GM19043 (cell line): ENCODE measurements around the gene NR2F2.
A peak's percentile ranks its signal among the peaks of the same experiment; 100 is the strongest.

ENCODE experiments used
- ATAC-seq: cut with Tn5 transposase; IDR thresholded peaks from one replicate; pipeline ENCODE4 v1.9.1; 2021; ENCODE audit warnings: low read depth; ENCODE audit not compliant: unreplicated experiment

The NR2F2 gene

GRCh38 chr15:96330450-96331143 is at the start of gene NR2F2:
Gene NR2F2 (plus strand): TSS chr15:96330700. CDS start chr15:96332106, 1,406 bp downstream.
- ATAC-seq = peak; percentile 69

DNA sequence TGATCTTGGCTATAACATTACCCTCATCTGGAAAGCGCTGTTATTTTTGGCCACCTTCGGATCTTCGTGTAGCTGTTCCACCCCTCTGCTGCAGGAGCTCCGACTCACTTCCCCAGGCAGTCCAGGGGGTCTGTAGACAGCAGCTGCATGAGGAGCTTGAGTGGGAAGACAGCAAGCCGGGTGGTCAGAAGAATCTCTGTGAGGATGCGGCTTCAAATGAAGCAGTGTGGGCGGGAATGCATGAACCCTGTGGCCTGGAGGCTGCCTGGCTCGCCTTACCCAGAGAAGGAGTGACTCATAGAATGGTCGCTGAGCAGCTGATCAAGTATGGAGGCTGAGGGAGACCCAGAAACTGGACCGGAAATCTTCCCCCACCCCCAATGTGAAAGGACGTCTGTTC is 45.2 kb upstream of the NR2F2 start:
- no peak for ATAC-seq

GRCh38 chr15:96285729-96286254 is 44.7 kb upstream of the NR2F2 start:
- ATAC-seq = no peak

DNA sequence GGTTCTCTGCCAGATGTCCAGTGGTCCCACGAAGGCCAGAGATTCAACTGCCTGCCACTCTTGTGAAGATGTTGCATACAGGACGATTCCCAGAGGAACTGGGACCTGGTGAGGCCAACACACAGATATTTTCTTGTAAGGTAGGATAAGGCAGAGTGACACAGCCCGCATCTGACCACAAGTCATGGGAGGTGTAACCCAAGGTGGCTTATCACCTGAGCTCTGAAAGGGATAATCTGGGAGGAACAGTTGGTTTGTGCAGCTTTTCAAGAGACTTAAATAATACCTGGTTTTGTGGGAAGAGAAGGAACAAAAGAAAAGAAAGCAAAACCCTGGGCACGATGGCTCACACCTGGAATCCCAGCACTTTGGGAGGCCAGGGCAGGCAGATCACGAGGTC is 39.8 kb upstream of the NR2F2 start:
- no peak for ATAC-seq

- no peak for ATAC-seq
These were observed 37.9 kb upstream of the NR2F2 start for GRCh38 chr15:96292635-96293034.

DNA sequence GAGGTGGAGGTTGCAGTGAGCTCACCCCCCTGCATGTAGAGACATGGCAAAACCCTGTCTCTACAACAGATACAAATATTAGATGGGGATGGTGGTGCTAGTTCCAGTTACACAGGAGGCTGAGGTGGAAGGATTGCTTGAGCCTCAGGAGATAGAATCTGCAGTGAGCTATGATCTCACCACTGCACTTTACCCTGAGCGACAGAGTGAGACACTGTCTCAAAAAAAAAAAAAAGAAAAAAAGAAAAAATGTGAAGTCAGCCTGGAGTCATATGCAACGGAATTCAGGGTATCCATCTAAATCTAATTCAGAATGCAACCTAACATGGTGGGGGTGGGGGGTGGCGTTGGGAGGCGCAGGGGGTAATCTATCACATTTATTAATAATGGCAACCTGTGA is 37.1 kb upstream of the NR2F2 start:
- no peak for ATAC-seq

DNA sequence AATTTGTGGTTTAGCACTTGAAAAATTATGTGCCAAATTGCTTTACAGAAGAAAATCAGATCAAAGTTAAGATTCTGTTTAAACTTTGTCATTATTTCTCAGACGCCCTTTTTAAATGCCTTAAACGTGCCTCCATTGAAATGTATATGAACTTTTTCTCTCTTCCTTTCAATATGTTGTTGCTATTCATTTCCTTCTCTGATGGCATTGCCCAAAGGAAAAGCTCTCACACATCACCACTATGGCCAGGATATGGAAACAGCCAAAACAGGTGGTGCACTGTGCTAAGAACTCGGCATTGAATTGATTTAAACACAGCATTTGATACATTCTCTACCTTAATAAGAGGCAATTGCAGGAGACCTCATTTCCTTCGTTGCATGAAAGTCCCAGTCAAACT is 35.7 kb upstream of the NR2F2 start:
- no peak for ATAC-seq

- no peak for ATAC-seq
These were observed 34.2 kb upstream of the NR2F2 start for GRCh38 chr15:96296264-96296663.

- ATAC-seq = no peak
These were observed 32.7 kb upstream of the NR2F2 start for GRCh38 chr15:96297783-96298182.

DNA sequence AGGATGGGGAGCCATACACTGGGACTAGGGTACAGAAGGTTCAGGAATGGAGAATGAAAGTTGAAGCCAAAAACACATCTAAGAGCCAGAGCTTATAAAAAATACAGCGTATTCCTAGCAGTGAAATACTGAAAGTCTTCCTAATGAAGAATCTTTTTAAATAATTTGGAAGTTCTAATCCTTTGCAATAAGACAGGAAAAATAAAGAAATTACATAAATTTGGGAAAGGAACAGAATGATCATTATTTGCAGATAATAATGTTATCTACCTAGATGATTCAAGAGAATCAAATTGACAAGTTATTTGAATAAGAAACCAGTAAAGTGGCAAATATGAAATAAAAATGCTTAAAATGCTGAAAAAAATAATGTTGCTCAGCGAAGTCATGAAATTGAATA is 32.3 kb upstream of the NR2F2 start:
- no peak for ATAC-seq

GRCh38 chr15:96300836-96301235 is 29.7 kb upstream of the NR2F2 start:
- no peak for ATAC-seq

DNA sequence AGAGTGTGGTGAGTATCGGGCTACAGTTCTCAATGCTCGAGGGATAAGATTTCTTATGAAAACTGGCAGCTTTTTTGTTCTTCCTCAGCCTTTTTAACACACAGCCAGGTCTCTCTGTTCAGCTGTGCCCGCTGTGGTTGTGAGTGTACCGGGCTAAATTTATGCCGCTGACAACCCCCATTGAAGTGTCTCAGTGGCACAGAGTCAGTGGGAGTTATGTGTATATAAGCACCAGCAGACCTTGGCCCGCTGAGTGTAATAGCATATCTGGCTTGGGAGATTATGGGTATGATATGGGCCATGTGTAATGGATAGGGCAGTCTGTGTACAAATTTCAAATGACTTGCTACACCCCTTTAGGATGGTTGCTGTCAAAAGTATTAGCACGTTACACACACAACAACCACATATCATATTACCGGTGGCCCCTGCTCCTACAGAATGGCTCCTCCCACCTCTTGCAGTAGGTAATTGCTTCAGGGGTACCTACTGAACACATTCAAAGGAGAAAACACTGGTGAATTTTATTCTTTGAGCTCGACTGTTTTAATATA is 26.9 kb upstream of the NR2F2 start:
- ATAC-seq = no peak

GRCh38 chr15:96304839-96305238 is 25.7 kb upstream of the NR2F2 start:
- no peak for ATAC-seq

DNA sequence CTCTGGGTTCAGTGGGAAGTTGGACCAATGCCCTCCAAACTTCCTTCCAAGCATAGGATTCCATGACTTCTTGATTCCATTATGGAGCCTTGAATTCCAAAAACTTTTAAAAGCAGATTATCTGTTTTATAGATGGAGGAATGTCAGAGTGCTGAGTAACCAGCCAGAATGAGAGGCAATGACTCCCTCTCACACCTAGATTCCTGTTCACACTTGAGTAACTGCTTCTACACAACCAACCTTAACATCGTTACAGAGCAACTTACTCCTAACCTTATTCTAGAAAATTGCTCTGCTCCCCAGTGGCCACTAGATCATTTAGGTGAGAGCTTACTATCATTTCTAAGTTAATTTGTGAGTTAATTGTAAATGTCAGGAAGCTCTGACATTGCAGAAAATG is 24.2 kb upstream of the NR2F2 start:
- no peak for ATAC-seq

DNA sequence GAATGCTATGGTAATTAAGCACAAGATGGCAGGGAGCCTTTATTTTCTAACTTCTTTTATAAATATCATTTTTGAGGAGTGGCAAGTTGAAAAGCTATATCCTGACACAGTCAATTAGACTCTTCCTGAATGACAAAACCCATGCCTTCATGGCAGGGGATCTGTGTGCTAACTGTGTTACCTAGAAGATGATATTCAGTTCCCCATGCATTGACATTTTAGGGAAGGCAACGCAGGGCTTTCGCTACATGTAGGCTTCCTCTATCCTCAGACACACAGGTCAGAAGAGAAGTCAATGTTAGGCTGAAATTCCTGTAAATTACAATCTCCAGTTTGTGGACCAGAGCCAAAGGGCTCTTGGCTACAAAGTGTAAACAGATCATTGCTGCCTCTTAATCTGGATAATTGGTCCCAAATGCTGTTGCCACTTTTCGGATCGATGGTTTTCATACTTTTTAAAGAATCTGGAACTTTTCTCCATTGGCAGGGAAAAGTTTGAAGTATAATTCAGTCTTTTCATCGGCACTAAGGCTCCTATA is 22.6 kb upstream of the NR2F2 start:
- no peak for ATAC-seq

DNA sequence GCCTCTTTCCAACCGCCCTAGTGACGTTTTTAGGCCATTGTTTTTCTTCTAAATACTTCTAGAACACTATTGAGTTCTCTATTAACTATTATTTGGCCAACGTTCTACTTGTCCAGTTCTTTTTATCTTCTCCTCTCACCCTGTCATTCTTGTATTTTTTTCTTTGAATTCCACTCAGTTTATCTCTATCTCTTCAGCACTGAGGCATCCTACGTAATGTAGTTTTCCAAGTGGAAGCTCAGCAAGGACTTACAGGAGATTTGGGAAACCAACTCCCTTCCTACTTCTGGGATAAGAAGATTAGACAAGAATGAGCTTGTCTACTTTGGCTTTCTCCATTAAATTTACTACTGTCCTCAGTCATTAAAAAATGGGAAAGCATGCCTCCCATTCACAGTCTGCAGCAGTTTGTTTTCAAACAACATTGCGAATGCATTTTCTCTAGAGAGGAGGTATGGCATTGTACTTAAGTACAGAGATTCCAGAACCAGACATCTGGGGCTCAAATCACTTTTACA is 21.3 kb upstream of the NR2F2 start:
- no peak for ATAC-seq

GRCh38 chr15:96311256-96311955 is 19.1 kb upstream of the NR2F2 start:
- no peak for ATAC-seq

GRCh38 chr15:96311956-96312294 is 18.6 kb upstream of the NR2F2 start:
- no peak for ATAC-seq

DNA sequence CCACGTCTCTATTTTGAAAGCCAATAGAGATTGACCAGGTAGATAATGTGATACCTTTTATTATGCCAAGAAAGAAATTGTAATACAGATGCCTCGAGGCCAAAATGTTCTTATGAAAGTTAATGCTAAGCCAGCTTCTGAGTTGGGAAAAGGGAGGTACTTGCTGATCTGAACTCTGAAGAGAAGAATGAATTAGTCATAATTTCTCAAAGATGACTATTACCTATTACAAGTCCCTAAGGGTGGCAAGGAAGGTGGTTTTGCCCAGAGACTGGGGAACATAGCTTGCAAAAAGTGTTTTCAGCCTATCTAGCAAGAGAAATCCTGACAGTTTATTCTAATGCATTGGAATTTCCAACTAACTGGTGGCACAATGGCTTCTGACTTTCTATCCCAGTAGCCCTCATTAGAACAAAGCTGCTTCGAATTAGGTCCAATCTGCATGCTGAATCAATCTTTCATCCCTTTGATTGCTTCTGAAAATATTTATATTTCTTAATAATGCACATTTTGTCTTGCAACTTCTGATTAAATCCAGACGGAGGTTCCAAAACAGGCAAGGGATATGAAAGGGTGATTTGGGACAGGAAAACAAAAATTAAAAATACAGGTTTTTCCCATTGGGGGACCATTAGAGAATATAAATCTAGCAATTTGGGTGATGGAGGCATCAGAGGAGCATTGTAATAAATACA is 17.7 kb upstream of the NR2F2 start:
- no peak for ATAC-seq

DNA sequence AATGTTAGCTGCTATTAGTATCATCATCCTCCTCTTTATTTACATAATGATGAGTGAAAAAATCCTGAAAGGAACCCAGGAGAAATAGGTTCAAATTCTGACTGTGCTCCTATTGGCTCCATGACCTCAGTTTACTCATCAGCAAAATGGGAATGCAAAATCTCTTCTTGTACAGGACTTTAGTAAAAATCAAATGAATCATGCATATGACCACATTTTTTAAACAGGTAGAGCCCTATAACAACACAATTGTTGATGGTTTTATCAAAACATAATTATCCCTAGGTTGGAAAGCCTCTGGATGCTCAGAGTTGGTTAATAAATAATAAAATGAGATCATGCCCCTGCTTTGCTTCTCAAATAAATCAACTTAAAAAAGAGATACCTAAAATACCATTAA is 16.0 kb upstream of the NR2F2 start:
- no peak for ATAC-seq

GRCh38 chr15:96314963-96315362 is 15.5 kb upstream of the NR2F2 start:
- ATAC-seq = no peak
